ENCODE measurements around the gene COBL. TPM values are rescaled to one million over a fixed set of nuclear protein-coding genes. Genes with fewer than 3 reads are reported as not detected.

Gene COBL
- total RNA-seq, 1 experiment from 2014 or later: 0.39 TPM

DNA sequence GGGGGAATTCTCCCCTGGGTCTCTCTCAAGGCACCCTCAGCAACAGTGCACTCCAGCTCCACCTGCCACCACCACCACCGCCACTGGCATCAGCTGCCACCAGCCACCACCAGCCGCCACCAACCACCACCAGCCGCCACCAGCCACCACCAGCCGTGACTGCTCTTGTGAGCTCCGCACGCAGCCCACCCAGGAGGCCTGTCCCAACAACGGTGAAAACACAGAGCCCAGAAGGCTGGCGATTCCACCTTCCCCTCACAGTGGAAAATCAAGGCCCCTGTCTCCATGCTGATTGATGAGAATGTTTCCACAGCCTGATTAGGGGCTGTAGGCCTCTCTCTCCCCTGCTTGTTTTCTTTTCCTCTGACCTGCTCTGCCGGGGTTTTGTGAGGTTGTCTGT, 41.1 kb downstream of the COBL start:
- Histone ChIP-seq H3K27ac (ENCODE audit: low read length) (no peak overlapping the region), H3K4me3 (ENCODE audit: low read depth in 2 of 2, low read length in 2 of 2) (no peak overlapping the region), H3K27me3 (ENCODE audit: control insufficient read depth, insufficient read depth, low read length) (peaks cover 9% of the 10 kb centered on the region), H3K9me3 (ENCODE audit: control insufficient read depth, insufficient read depth, low read depth, low read length) (no peaks in the 10 kb centered on the region), H3K36me3 (ENCODE audit: control insufficient read depth, insufficient read depth, low read length) (no peaks in the 10 kb centered on the region), H3K4me1 (ENCODE audit: control insufficient read depth, insufficient read depth, low read length) (no peaks in the 10 kb centered on the region)
- in situ Hi-C loops (cut with HindIII; ENCODE audit: low pct_unique_long_range_greater_than_20kb, low sequenced_read_pairs): no loop called here
- no peak for DNase-seq (ENCODE audit: low read depth, low spot score)
- CTCF ChIA-PET: no interaction called here
- intact Hi-C loops (cut with micrococcal nuclease; ENCODE audit: unreplicated experiment): no loop called here
- no peak for TF ChIP-seq POLR2AphosphoS5 (IDR thresholded peaks at IDR 0.05; ENCODE audit: low read depth, low read length)
- BruUV-seq (replicated peaks): no TSS peak
- POLR2A ChIA-PET: no interaction called here
- no peak for ATAC-seq

DNA sequence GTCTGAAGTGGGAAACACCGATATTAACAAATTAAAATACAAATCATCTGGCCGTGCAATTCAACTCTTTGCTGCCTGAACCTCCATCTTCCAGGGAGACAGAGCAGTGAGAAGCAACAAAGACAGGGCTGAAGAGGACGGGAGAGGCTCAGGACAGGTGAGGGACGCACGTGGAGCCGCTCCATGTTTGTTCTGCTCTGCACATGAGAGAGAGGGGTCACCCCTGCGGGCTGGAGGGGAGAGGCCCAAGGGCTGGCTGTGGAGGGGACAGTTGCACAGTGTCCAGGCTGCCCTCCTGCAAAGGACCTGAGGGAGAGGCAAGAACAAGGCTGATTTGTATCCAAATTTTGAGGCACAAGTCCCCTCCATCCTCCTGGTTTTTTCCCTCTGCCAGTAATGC, 41.7 kb downstream of the COBL start:
- Histone ChIP-seq H3K9me3 (ENCODE audit: control insufficient read depth, insufficient read depth, low read depth, low read length) (no peaks in the 10 kb centered on the region), H3K4me3 (ENCODE audit: low read depth in 2 of 2, low read length in 2 of 2) (no peak overlapping the region), H3K4me1 (ENCODE audit: control insufficient read depth, insufficient read depth, low read length) (no peaks in the 10 kb centered on the region), H3K27me3 (ENCODE audit: control insufficient read depth, insufficient read depth, low read length) (peaks cover 7% of the 10 kb centered on the region; the same call in 1 of the 2 replicates), H3K27ac (ENCODE audit: low read length) (no peak overlapping the region), H3K36me3 (ENCODE audit: control insufficient read depth, insufficient read depth, low read length) (no peaks in the 10 kb centered on the region)
- ATAC-seq: no peak
- in situ Hi-C loops (cut with HindIII; ENCODE audit: low pct_unique_long_range_greater_than_20kb, low sequenced_read_pairs): no loop called here
- CTCF ChIA-PET: no interaction called here
- intact Hi-C loops (cut with micrococcal nuclease; ENCODE audit: unreplicated experiment): no loop called here
- POLR2A ChIA-PET: no interaction called here
- DNase-seq (ENCODE audit: low read depth, low spot score): no peak
- no TSS peak for BruUV-seq (replicated peaks)
- no peak for TF ChIP-seq SIN3A (IDR thresholded peaks at IDR 0.05; ENCODE audit: borderline replicate concordance, insufficient read depth, low read depth, low read length)
- no peak for TF ChIP-seq TCF7L2 (IDR thresholded peaks at IDR 0.05; ENCODE audit: low read depth, low read length)
- TF ChIP-seq, protein P1, sequence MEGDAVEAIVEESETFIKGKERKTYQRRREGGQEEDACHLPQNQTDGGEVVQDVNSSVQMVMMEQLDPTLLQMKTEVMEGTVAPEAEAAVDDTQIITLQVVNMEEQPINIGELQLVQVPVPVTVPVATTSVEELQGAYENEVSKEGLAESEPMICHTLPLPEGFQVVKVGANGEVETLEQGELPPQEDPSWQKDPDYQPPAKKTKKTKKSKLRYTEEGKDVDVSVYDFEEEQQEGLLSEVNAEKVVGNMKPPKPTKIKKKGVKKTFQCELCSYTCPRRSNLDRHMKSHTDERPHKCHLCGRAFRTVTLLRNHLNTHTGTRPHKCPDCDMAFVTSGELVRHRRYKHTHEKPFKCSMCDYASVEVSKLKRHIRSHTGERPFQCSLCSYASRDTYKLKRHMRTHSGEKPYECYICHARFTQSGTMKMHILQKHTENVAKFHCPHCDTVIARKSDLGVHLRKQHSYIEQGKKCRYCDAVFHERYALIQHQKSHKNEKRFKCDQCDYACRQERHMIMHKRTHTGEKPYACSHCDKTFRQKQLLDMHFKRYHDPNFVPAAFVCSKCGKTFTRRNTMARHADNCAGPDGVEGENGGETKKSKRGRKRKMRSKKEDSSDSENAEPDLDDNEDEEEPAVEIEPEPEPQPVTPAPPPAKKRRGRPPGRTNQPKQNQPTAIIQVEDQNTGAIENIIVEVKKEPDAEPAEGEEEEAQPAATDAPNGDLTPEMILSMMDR (IDR thresholded peaks at IDR 0.05): no peak

DNA sequence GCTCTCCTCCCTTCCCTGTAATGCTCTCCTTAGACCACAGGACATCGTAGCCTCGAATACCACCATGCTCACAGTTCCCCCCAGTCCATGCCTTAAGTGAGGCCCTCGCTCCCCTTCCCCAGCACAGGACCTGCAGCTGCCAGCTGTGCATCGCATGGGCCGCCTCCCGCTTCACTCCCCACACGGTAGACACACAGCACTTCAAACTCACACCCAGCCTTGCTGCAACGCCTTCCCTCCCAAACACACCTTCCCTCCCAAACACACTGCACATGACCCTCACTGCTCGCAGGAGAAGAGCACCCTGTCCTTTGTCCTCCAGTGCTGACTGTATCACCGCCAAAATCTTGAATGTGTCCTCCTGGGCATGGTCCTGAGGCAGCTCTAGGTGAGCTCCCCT, 42.6 kb downstream of the COBL start:
- intact Hi-C loops (cut with micrococcal nuclease; ENCODE audit: unreplicated experiment): no loop called here
- in situ Hi-C loops (cut with HindIII; ENCODE audit: low pct_unique_long_range_greater_than_20kb, low sequenced_read_pairs): no loop called here
- Histone ChIP-seq H3K27me3 (ENCODE audit: control insufficient read depth, insufficient read depth, low read length) (0 out of 2 replicates have a peak, but pooled peaks cover 2% of the 10 kb centered on the region), H3K4me1 (ENCODE audit: control insufficient read depth, insufficient read depth, low read length) (no peaks in the 10 kb centered on the region), H3K27ac (ENCODE audit: low read length) (no peak overlapping the region), H3K4me3 (ENCODE audit: low read depth in 2 of 2, low read length in 2 of 2) (no peak overlapping the region), H3K9me3 (ENCODE audit: control insufficient read depth, insufficient read depth, low read depth, low read length) (no peaks in the 10 kb centered on the region), H3K36me3 (ENCODE audit: control insufficient read depth, insufficient read depth, low read length) (no peaks in the 10 kb centered on the region)
- ChIA-PET POLR2A (no interaction called here), CTCF (no interaction called here)
- BruUV-seq (replicated peaks): no TSS peak
- ATAC-seq: no peak
- TF ChIP-seq POLR2AphosphoS5 (IDR thresholded peaks at IDR 0.05; ENCODE audit: low read depth, low read length): no peak
- TF ChIP-seq, protein P1 (IDR thresholded peaks at IDR 0.05): no peak
- DNase-seq (ENCODE audit: low read depth, low spot score): no peak

DNA sequence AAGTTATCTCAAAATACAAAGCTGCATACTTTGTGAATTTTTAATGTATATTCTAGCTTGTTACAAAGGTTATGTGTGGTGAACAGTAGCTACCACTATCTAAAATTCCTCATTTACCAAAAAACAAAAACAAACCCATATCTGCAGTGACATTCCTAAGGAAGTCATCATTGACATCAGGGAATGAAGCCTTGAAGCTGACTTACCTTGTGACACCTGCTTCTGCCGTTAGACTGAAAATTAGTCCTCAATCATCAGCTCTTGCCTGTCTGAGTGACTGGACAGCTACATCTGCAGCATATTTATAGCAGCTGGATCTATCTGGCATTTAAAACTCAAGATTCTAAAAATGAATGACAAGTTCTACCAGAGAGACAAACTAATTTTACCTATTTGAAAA, 43.2 kb downstream of the COBL start:
- H3K36me3 ChIP-seq (ENCODE audit: control insufficient read depth, insufficient read depth, low read length): no peaks in the 10 kb centered on the region
- BruUV-seq (replicated peaks): no TSS peak
- no peaks in the 10 kb centered on the region for H3K9me3 ChIP-seq (ENCODE audit: control insufficient read depth, insufficient read depth, low read depth, low read length)
- TF ChIP-seq POLR2AphosphoS5 (IDR thresholded peaks at IDR 0.05; ENCODE audit: low read depth, low read length): no peak
- no peak for TF ChIP-seq SIN3A (IDR thresholded peaks at IDR 0.05; ENCODE audit: borderline replicate concordance, insufficient read depth, low read depth, low read length)
- no peak for TF ChIP-seq TCF7L2 (IDR thresholded peaks at IDR 0.05; ENCODE audit: low read depth, low read length)
- TF ChIP-seq, protein P1 (IDR thresholded peaks at IDR 0.05): no peak
- TF ChIP-seq, protein P2, sequence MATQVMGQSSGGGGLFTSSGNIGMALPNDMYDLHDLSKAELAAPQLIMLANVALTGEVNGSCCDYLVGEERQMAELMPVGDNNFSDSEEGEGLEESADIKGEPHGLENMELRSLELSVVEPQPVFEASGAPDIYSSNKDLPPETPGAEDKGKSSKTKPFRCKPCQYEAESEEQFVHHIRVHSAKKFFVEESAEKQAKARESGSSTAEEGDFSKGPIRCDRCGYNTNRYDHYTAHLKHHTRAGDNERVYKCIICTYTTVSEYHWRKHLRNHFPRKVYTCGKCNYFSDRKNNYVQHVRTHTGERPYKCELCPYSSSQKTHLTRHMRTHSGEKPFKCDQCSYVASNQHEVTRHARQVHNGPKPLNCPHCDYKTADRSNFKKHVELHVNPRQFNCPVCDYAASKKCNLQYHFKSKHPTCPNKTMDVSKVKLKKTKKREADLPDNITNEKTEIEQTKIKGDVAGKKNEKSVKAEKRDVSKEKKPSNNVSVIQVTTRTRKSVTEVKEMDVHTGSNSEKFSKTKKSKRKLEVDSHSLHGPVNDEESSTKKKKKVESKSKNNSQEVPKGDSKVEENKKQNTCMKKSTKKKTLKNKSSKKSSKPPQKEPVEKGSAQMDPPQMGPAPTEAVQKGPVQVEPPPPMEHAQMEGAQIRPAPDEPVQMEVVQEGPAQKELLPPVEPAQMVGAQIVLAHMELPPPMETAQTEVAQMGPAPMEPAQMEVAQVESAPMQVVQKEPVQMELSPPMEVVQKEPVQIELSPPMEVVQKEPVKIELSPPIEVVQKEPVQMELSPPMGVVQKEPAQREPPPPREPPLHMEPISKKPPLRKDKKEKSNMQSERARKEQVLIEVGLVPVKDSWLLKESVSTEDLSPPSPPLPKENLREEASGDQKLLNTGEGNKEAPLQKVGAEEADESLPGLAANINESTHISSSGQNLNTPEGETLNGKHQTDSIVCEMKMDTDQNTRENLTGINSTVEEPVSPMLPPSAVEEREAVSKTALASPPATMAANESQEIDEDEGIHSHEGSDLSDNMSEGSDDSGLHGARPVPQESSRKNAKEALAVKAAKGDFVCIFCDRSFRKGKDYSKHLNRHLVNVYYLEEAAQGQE (IDR thresholded peaks at IDR 0.05; ENCODE audit: insufficient read depth in 1 of 2, low read depth in 2 of 2, low read length in 1 of 2): no peak
- intact Hi-C loops (cut with micrococcal nuclease; ENCODE audit: unreplicated experiment) (no loop called here), in situ Hi-C loops (cut with HindIII; ENCODE audit: low pct_unique_long_range_greater_than_20kb, low sequenced_read_pairs) (no loop called here)
- ATAC-seq (no peak), DNase-seq (ENCODE audit: low read depth, low spot score) (no peak)
- no peak overlapping the region for H3K27ac ChIP-seq (ENCODE audit: low read length)
- no peaks in the 10 kb centered on the region for H3K4me1 ChIP-seq (ENCODE audit: control insufficient read depth, insufficient read depth, low read length)
- ChIA-PET CTCF (no interaction called here), POLR2A (interaction anchor here (0.5 to 0.6 kb wide), 2 partner anchors 13 to 349 kb away, joined by 3 read pairs; no protein-coding TSS in a partner anchor)
- H3K27me3 ChIP-seq (ENCODE audit: control insufficient read depth, insufficient read depth, low read length): 0 out of 2 replicates have a peak, but pooled peaks cover 2% of the 10 kb centered on the region
- no peak overlapping the region for H3K4me3 ChIP-seq (ENCODE audit: low read depth in 2 of 2, low read length in 2 of 2)
